IMR-90 (cell line): ENCODE measurements around the gene HAND1. TPM values are rescaled to one million over a fixed set of nuclear protein-coding genes. Genes with fewer than 3 reads are reported as not detected.

ENCODE experiments used
- ATAC-seq: fragments of 200-7000 bp; cut with Tn5 transposase; 2 replicates; pipeline ENCODE4 v1.9.1; 2020; ENCODE audit warnings: low read depth, mild to moderate bottlenecking, moderate library complexity
- BruUV-seq: library from RNA; stranded (reverse); fragments of 400-500 nt; replicated peaks from 2 replicates; lab custom pipeline; 2021; lab: Mats Ljungman, UMichigan
- CTCF ChIA-PET: fragments of 300-600 bp; formaldehyde crosslinking; extraction: SDS; loops from one replicate; lab custom pipeline; 2021; ENCODE audit warnings: antibody characterized with exemption; lab: Yijun Ruan, JAX
- POLR2A ChIA-PET: fragments of 300-600 bp; sonication (Branson Sonifier 250); formaldehyde crosslinking; loops from one replicate; lab custom pipeline; 2022; ENCODE audit warnings: antibody characterized with exemption; ENCODE audit not compliant: unreplicated experiment; lab: Charles Lee
- DNase-seq: peaks from one replicate; pipeline ENCODE4 v3.0.0; 2013
- H2AFZ ChIP-seq: replicated peaks from 2 replicates; pipeline ENCODE3; 2013; ENCODE audit warnings: low read length, mild to moderate bottlenecking; ENCODE audit not compliant: poor library complexity
- H2AK5ac ChIP-seq: 2 replicates; pipeline ENCODE4 v1.6.1; 2013; ENCODE audit warnings: low read depth, low read length, inconsistent platforms
- H2AK9ac ChIP-seq: replicated peaks from 2 replicates; pipeline ENCODE3; 2013; ENCODE audit warnings: mild to moderate bottlenecking, low read depth, low read length, moderate library complexity; ENCODE audit not compliant: poor library complexity
- H2BK120ac ChIP-seq: 2 replicates; pipeline ENCODE4 v1.6.1; 2013; ENCODE audit warnings: low read depth, low read length, inconsistent platforms
- H2BK15ac ChIP-seq: 3 replicates; pipeline ENCODE4 v1.6.1; 2013; ENCODE audit warnings: low read depth, low read length, inconsistent platforms
- H2BK20ac ChIP-seq: 2 replicates; pipeline ENCODE4 v1.6.1; 2013; ENCODE audit warnings: low read depth, mild to moderate bottlenecking, inconsistent platforms, low read length, moderate library complexity
- H2BK5ac ChIP-seq: 2 replicates; pipeline ENCODE4 v1.6.1; 2013; ENCODE audit warnings: mild to moderate bottlenecking, low read depth, low read length, inconsistent platforms; ENCODE audit not compliant: poor library complexity, severe bottlenecking
- H3K14ac ChIP-seq: replicated peaks from 2 replicates; pipeline ENCODE4 v1.6.1; 2013; ENCODE audit warnings: low read depth, low read length, inconsistent platforms
- H3K18ac ChIP-seq: 2 replicates; pipeline ENCODE4 v1.6.1; 2013; ENCODE audit warnings: low read depth, low read length, control low read depth
- H3K23ac ChIP-seq: 2 replicates; pipeline ENCODE4 v1.6.1; 2013; ENCODE audit warnings: low read depth, low read length, inconsistent platforms
- H3K27ac ChIP-seq: 2 replicates; pipeline ENCODE4 v1.5.1; 2013; ENCODE audit warnings: mild to moderate bottlenecking, control low read depth, low read length; ENCODE audit not compliant: insufficient read depth
- H3K27me3 ChIP-seq: 2 replicates; pipeline ENCODE4 v1.6.1; 2013; ENCODE audit warnings: low read length; ENCODE audit not compliant: control insufficient read depth, insufficient read depth
- H3K36me3 ChIP-seq: 2 replicates; pipeline ENCODE4 v1.6.1; 2013; ENCODE audit warnings: low read length, mixed read lengths; ENCODE audit not compliant: control insufficient read depth, insufficient read depth
- H3K4ac ChIP-seq: 2 replicates; pipeline ENCODE4 v1.6.1; 2013; ENCODE audit warnings: low read depth, low read length, inconsistent platforms
- H3K4me1 ChIP-seq: 2 replicates; pipeline ENCODE4 v1.6.1; 2013; ENCODE audit warnings: low read length, mixed read lengths; ENCODE audit not compliant: control insufficient read depth, insufficient read depth
- H3K4me2 ChIP-seq: 2 replicates; pipeline ENCODE4 v1.6.1; 2013; ENCODE audit warnings: low read depth, mild to moderate bottlenecking, control low read depth, low read length, moderate library complexity
- H3K4me3 ChIP-seq: 2 replicates; pipeline ENCODE4 v1.5.1; 2013; ENCODE audit warnings: low read depth, mild to moderate bottlenecking, control low read depth, low read length, moderate library complexity; ENCODE audit not compliant: insufficient read depth
- H3K56ac ChIP-seq: 2 replicates; pipeline ENCODE4 v1.6.1; 2013; ENCODE audit warnings: low read length, inconsistent platforms; ENCODE audit not compliant: insufficient read depth; ENCODE audit errors: extremely low read depth
- H3K79me1 ChIP-seq, 2 experiments: 2 replicates each; pipeline ENCODE4 v1.6.1; 2013; ENCODE audit warnings: low read length in 2 of 2, inconsistent platforms in 1 of 2, low read depth in 1 of 2
- H3K9ac ChIP-seq: 2 replicates; pipeline ENCODE4 v1.6.1; 2013; ENCODE audit warnings: low read depth, low read length, control low read depth
- H3K9me1 ChIP-seq: 2 replicates; pipeline ENCODE4 v1.6.1; 2013; ENCODE audit warnings: low read length, inconsistent platforms; ENCODE audit not compliant: insufficient read depth
- H3K9me3 ChIP-seq: 2 replicates; pipeline ENCODE4 v1.6.1; 2013; ENCODE audit warnings: low read length; ENCODE audit not compliant: control insufficient read depth, insufficient read depth
- H4K20me1 ChIP-seq: 2 replicates; pipeline ENCODE4 v1.6.1; 2013; ENCODE audit warnings: low read length, inconsistent platforms; ENCODE audit not compliant: insufficient read depth
- H4K5ac ChIP-seq: 2 replicates; pipeline ENCODE4 v1.6.1; 2013; ENCODE audit warnings: mild to moderate bottlenecking, low read depth, low read length, control low read depth
- H4K8ac ChIP-seq, 2 experiments: 2 replicates each; pipeline ENCODE4 v1.6.1; 2013; ENCODE audit warnings: low read depth in 2 of 2, low read length in 2 of 2, control low read depth in 1 of 2, inconsistent platforms in 1 of 2
- H4K91ac ChIP-seq: 2 replicates; pipeline ENCODE4 v1.6.1; 2013; ENCODE audit warnings: low read depth, low read length, inconsistent platforms; ENCODE audit not compliant: insufficient read depth
- BHLHE40 ChIP-seq: fragments of 150-350 bp; IDR thresholded peaks from 2 replicates; pipeline ENCODE4 v1.6.1; 2016; ENCODE audit warnings: mild to moderate bottlenecking, low read depth, low read length
- CEBPB ChIP-seq: IDR thresholded peaks from 2 replicates; pipeline ENCODE4 v1.6.1; 2012; ENCODE audit warnings: low read depth, low read length, improper control_type of control experiment
- CHD1 ChIP-seq: IDR thresholded peaks from 2 replicates; pipeline ENCODE4 v1.6.1; 2012; ENCODE audit warnings: low read depth, low read length, improper control_type of control experiment
- ELK1 ChIP-seq: fragments of 150-350 bp; IDR thresholded peaks from 2 replicates; pipeline ENCODE4 v1.6.1; 2016; ENCODE audit warnings: low read depth, mild to moderate bottlenecking, low read length, moderate library complexity, borderline replicate concordance
- MAFK ChIP-seq: IDR thresholded peaks from 2 replicates; pipeline ENCODE4 v1.6.1; 2012; ENCODE audit warnings: low read depth, low read length, improper control_type of control experiment
- MAZ ChIP-seq: IDR thresholded peaks from 2 replicates; pipeline ENCODE4 v1.6.1; 2012; ENCODE audit warnings: low read depth, mild to moderate bottlenecking, low read length, improper control_type of control experiment, moderate library complexity, borderline replicate concordance
- MXI1 ChIP-seq: IDR thresholded peaks from 2 replicates; pipeline ENCODE4 v1.6.1; 2012; ENCODE audit warnings: low read depth, mild to moderate bottlenecking, low read length, moderate library complexity, borderline replicate concordance
- NFE2L2 ChIP-seq: fragments of 150-350 bp; IDR thresholded peaks from 2 replicates; pipeline ENCODE4 v1.6.1; 2016; ENCODE audit warnings: low read depth, mild to moderate bottlenecking, low read length
- POLR2A ChIP-seq: IDR thresholded peaks from 2 replicates; pipeline ENCODE4 v1.6.1; 2012; ENCODE audit warnings: mild to moderate bottlenecking, low read depth, low read length
- RAD21 ChIP-seq: IDR thresholded peaks from 2 replicates; pipeline ENCODE4 v1.6.1; 2012; ENCODE audit warnings: low read length, improper control_type of control experiment
- RCOR1 ChIP-seq: IDR thresholded peaks from 2 replicates; pipeline ENCODE4 v1.6.1; 2012; ENCODE audit warnings: mild to moderate bottlenecking, low read length, improper control_type of control experiment; ENCODE audit not compliant: insufficient replicate concordance
- RFX5 ChIP-seq: IDR thresholded peaks from 2 replicates; pipeline ENCODE4 v1.8.0; 2012; ENCODE audit warnings: low read depth, mild to moderate bottlenecking, low read length, moderate library complexity
- SMC3 ChIP-seq: fragments of 150-350 bp; IDR thresholded peaks from 2 replicates; pipeline ENCODE4 v1.6.1; 2016; ENCODE audit warnings: low read depth, mild to moderate bottlenecking, antibody characterized with exemption, low read length, moderate library complexity
- USF2 ChIP-seq: fragments of 150-350 bp; IDR thresholded peaks from 2 replicates; pipeline ENCODE4 v1.6.1; 2017; ENCODE audit warnings: mild to moderate bottlenecking, antibody characterized with exemption, low read length, low read depth
- WGBS, 2 experiments: methylation state at CpG; one replicate each; pipeline versions ENCODE4 v1.1.5 to v1.1.7; 2013; ENCODE audit warnings: missing lambda C conversion rate in 2 of 2; ENCODE audit not compliant: insufficient read length in 1 of 2; ENCODE audit errors: extremely low coverage in 2 of 2; 5-methylcytosine and 5-hydroxymethylcytosine counted together
- dilution Hi-C: fragments of 300-500 bp; cut with HindIII; formaldehyde crosslinking; loops from one replicate; pipeline ENCODE4 v1.14.3; 2018; ENCODE audit warnings: low sequenced_read_pairs; ENCODE audit not compliant: unreplicated experiment
- in situ Hi-C: fragments of 300-500 bp; cut with MboI; formaldehyde crosslinking; loops from 3 replicates; pipeline ENCODE4 v1.14.3; 2019; ENCODE audit warnings: low sequenced_read_pairs, inconsistent platforms, mixed read lengths
- intact Hi-C: fragments of 100-400 bp; cut with micrococcal nuclease; formaldehyde crosslinking; loops from 2 replicates; pipeline ENCODE4 v1.10.0; 2022
- polyA plus RNA-seq, 3 experiments: library from polyadenylated mRNA; depleted of rRNA; stranded (reverse); fragments of >200 nt; gene quantifications; 2 replicates each; pipeline ENCODE4 v1.2.3, GENCODE V29; 2012; ENCODE audit warnings: low replicate concordance in 1 of 3
- total RNA-seq: library from RNA; depleted of rRNA; stranded (reverse); fragments of >200 nt; gene quantifications from 2 replicates; pipeline ENCODE4 v1.2.3, GENCODE V29; 2012

HAND1 gene
- total and polyA plus RNA-seq, 2 of the 4 experiments (the other 2 are of a cell fraction): not detected

GRCh38 chr5:154503698-154504039 lies 25.6 kb upstream of the HAND1 start:
- no peak overlapping the region for H4K91ac ChIP-seq
- peaks cover 61% of the 10 kb centered on the region for H3K27me3 ChIP-seq
- H3K4ac ChIP-seq: no peak overlapping the region
- no peak overlapping the region for H3K23ac ChIP-seq
- POLR2A ChIA-PET: interaction anchor here (0.6 kb wide), 1 partner anchor 12 kb away, joined by 4 read pairs; no protein-coding TSS in a partner anchor
- no peak overlapping the region for H2BK5ac ChIP-seq
- CTCF ChIA-PET: interaction anchor here (0.6 kb wide), 2 partner anchors 109 to 222 kb away, joined by 3 to 4 read pairs; no protein-coding TSS in a partner anchor
- H4K5ac ChIP-seq: no peak overlapping the region
- H2BK15ac ChIP-seq: no peak overlapping the region
- no peak overlapping the region for H2AFZ ChIP-seq
- H3K4me3 ChIP-seq: no peak overlapping the region
- no peaks in the 10 kb centered on the region for H4K20me1 ChIP-seq
- no CpG with 5 or more reads among the region's 2 CpGs for WGBS, 2 experiments
- intact Hi-C loops: no loop called here
- H3K18ac ChIP-seq: no peak overlapping the region
- H3K4me2 ChIP-seq: no peak overlapping the region
- H3K9me3 ChIP-seq: no peaks in the 10 kb centered on the region
- H2AK9ac ChIP-seq: no peak overlapping the region
- no peak overlapping the region for H3K14ac ChIP-seq
- H3K79me1 ChIP-seq: no peaks in the 10 kb centered on the region
- in situ Hi-C loops: no loop called here
- TF ChIP-seq ELK1 (no peak), RCOR1 (no peak), RFX5 (no peak), MAFK (no peak), RAD21 (no peak), SMC3 (no peak), CHD1 (no peak), USF2 (no peak), MAZ (no peak), NFE2L2 (no peak), CEBPB (no peak), BHLHE40 (no peak), POLR2A (no peak), MXI1 (no peak)
- dilution Hi-C loops: no loop called here
- ATAC-seq (no peak), DNase-seq (no peak)
- no peak overlapping the region for H3K56ac ChIP-seq
- no peak overlapping the region for H2AK5ac ChIP-seq
- H2BK120ac ChIP-seq: no peak overlapping the region
- no peaks in the 10 kb centered on the region for H3K4me1 ChIP-seq
- no peak overlapping the region for H3K27ac ChIP-seq
- H2BK20ac ChIP-seq: no peak overlapping the region
- H4K8ac ChIP-seq: no peak overlapping the region
- no peaks in the 10 kb centered on the region for H3K36me3 ChIP-seq
- H3K9me1 ChIP-seq: no peaks in the 10 kb centered on the region
- H3K9ac ChIP-seq: no peak overlapping the region
- BruUV-seq: no TSS peak
